Testis (tissue), 2 donors: ENCODE data around the gene SERTAD4.

Experiments
- POLR2A ChIP-seq: fragments of 450-650 bp; IDR thresholded peaks from one replicate; pipeline ENCODE4 v1.6.1; 2017; ENCODE audit warnings: antibody characterized with exemption, mild to moderate bottlenecking, moderate library complexity
- TF ChIP-seq, protein P1 (sequence below), 3 experiments: fragments of 450-650 bp in 2 of 3; fragments of 200-600 bp in 1 of 3; sonication (generic) in 1 of 3; IDR thresholded peaks; one replicate each; pipeline ENCODE4 v1.5.1; 2016 to 2019; ENCODE audit warnings: antibody characterized with exemption in 3 of 3, mild to moderate bottlenecking in 2 of 3, moderate library complexity in 1 of 3

DNA sequence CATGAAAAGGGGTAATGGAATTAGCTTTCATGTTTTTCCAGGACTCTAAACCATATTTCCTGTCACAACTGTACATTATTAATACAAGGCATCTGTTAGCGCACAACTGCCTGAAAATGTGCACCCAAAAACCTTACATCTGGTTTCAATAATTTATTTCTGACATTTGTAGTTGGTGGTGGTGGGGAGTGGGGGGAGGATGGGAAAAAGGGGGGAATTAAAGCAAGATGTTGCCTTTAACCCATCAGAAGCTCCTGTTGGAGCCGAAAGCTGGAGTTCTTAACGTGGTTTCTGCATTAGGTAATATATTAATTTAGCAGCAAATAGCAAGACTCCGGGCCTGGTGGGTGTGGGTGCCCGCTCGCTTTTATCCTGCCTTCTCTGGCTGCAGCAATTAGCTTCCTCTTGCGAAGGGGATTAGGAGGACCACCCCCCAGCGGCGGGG is 59.2 kb downstream of the SERTAD4 start:
- TF ChIP-seq, protein P1, sequence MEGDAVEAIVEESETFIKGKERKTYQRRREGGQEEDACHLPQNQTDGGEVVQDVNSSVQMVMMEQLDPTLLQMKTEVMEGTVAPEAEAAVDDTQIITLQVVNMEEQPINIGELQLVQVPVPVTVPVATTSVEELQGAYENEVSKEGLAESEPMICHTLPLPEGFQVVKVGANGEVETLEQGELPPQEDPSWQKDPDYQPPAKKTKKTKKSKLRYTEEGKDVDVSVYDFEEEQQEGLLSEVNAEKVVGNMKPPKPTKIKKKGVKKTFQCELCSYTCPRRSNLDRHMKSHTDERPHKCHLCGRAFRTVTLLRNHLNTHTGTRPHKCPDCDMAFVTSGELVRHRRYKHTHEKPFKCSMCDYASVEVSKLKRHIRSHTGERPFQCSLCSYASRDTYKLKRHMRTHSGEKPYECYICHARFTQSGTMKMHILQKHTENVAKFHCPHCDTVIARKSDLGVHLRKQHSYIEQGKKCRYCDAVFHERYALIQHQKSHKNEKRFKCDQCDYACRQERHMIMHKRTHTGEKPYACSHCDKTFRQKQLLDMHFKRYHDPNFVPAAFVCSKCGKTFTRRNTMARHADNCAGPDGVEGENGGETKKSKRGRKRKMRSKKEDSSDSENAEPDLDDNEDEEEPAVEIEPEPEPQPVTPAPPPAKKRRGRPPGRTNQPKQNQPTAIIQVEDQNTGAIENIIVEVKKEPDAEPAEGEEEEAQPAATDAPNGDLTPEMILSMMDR (IDR thresholded peaks at IDR 0.05) = no peak
- no peak for TF ChIP-seq POLR2A
